Prostate gland (tissue), 2 donors: ENCODE data around the gene PCMTD2. TPM values are rescaled to one million over a fixed set of nuclear protein-coding genes. Genes with fewer than 3 reads are reported as not detected.

Experiments
- DNase-seq: peaks from one replicate; pipeline ENCODE4 v3.0.0-alpha.2; 2019; ENCODE audit warnings: low spot score
- H3K27ac ChIP-seq, 2 donors: fragments of 200-600 bp; sonication (generic); 2 replicates each; pipeline ENCODE4 v1.5.1; 2017 to 2019
- H3K27me3 ChIP-seq: fragments of 200-600 bp; sonication (generic); replicated peaks from 2 replicates; pipeline ENCODE4 v1.5.1; 2019; ENCODE audit not compliant: insufficient read depth
- H3K36me3 ChIP-seq, 2 donors: fragments of 200-600 bp; sonication (generic); 1 replicate in 1 of 2; 2 replicates in 1 of 2; pipeline versions ENCODE4 v1.5.1 to v1.8.1; 2017 to 2019
- H3K4me1 ChIP-seq: fragments of 200-600 bp; sonication (generic); replicated peaks from 2 replicates; pipeline ENCODE4 v1.5.1; 2019
- H3K4me3 ChIP-seq, 2 donors: fragments of 200-600 bp; sonication (generic); 2 replicates each; pipeline ENCODE4 v1.5.1; 2017 to 2019
- H3K9me3 ChIP-seq: fragments of 200-600 bp; sonication (generic); 2 replicates; pipeline ENCODE4 v1.5.1; 2017
- CTCF ChIP-seq, 4 experiments: fragments of 200-600 bp in 2 of 4; fragments of 450-650 bp in 2 of 4; sonication (generic) in 2 of 4; IDR thresholded peaks; 1 replicate in 3 of 4; 2 replicates in 1 of 4; pipeline ENCODE4 v1.5.1; 2016 to 2019; ENCODE audit warnings: antibody characterized with exemption in 4 of 4, mild to moderate bottlenecking in 2 of 4, moderate library complexity in 2 of 4
- POLR2A ChIP-seq: fragments of 450-650 bp; IDR thresholded peaks from one replicate; pipeline ENCODE4 v1.6.1; 2016; ENCODE audit warnings: antibody characterized with exemption, mild to moderate bottlenecking
- POLR2AphosphoS5 ChIP-seq: sonication (generic); formaldehyde crosslinking; IDR thresholded peaks from one replicate; pipeline ENCODE4 v1.6.1; 2017; ENCODE audit warnings: antibody characterized with exemption
- WGBS: methylation state at CpG from one replicate; pipeline ENCODE4 v1.1.5; 2018; 5-methylcytosine and 5-hydroxymethylcytosine counted together
- intact Hi-C: fragments of 100-400 bp; cut with DNase I; formaldehyde crosslinking; loops from one replicate; pipeline ENCODE4 v1.14.2; 2022
- total RNA-seq, 2 donors: library from RNA; depleted of rRNA; stranded (reverse); fragments of >200 nt; gene quantifications; one replicate each; pipeline ENCODE4 v1.1.0, GENCODE V29; 2016

Gene PCMTD2
- total RNA-seq, 2 donors from 2014 or later = 143 to 147 TPM

- Histone ChIP-seq H3K27ac (no peak overlapping the region), H3K4me3 (no peak overlapping the region), H3K9me3 (no peaks in the 10 kb centered on the region), H3K36me3 (no peaks in the 10 kb centered on the region), H3K27me3 (no peaks in the 10 kb centered on the region), H3K4me1 (no peaks in the 10 kb centered on the region)
- WGBS = 32% methylated on average over 6 of the region's 6 CpGs
- peak; percentile 49 for DNase-seq
- intact Hi-C loops = no loop called here
- TF ChIP-seq CTCF (IDR thresholded peaks at IDR 0.05) (no peak), POLR2AphosphoS5 (peak; percentile 57)
Measured at GRCh38 chr20:64214952-64215351, 40.6 kb upstream of the PCMTD2 start.

GRCh38 chr20:64216036-64216435, 39.5 kb upstream of the PCMTD2 start:
- Histone ChIP-seq H3K27ac (no peak overlapping the region), H3K27me3 (no peaks in the 10 kb centered on the region), H3K9me3 (no peaks in the 10 kb centered on the region), H3K36me3 (no peaks in the 10 kb centered on the region), H3K4me3 (no peak overlapping the region), H3K4me1 (no peaks in the 10 kb centered on the region)
- no peak for TF ChIP-seq POLR2A
- TF ChIP-seq POLR2AphosphoS5 = peak; percentile 12
- 33% methylated on average over 3 of the region's 3 CpGs for WGBS
- intact Hi-C loops = no loop called here
- DNase-seq = peak; percentile 82

GRCh38 chr20:64216910-64217309, 38.6 kb upstream of the PCMTD2 start:
- TF ChIP-seq POLR2A (no peak), CTCF (IDR thresholded peaks at IDR 0.05) (no peak), POLR2AphosphoS5 (no peak)
- H3K4me3 ChIP-seq = no peak overlapping the region
- DNase-seq = no peak
- no peaks in the 10 kb centered on the region for H3K9me3 ChIP-seq
- intact Hi-C loops = no loop called here
- H3K27me3 ChIP-seq = no peaks in the 10 kb centered on the region
- no peak overlapping the region for H3K27ac ChIP-seq
- H3K4me1 ChIP-seq = no peaks in the 10 kb centered on the region
- 93% methylated on average over 11 of the region's 11 CpGs for WGBS
- no peaks in the 10 kb centered on the region for H3K36me3 ChIP-seq

- no peak for TF ChIP-seq CTCF (IDR thresholded peaks at IDR 0.05)
- TF ChIP-seq POLR2A = no peak
- no peak for TF ChIP-seq POLR2AphosphoS5
- no peaks in the 10 kb centered on the region for H3K9me3 ChIP-seq
- no peak overlapping the region for H3K27ac ChIP-seq
- no peaks in the 10 kb centered on the region for H3K27me3 ChIP-seq
- H3K4me1 ChIP-seq = no peaks in the 10 kb centered on the region
- no peak for DNase-seq
- 53% methylated on average over 13 of the region's 13 CpGs for WGBS
- no peaks in the 10 kb centered on the region for H3K36me3 ChIP-seq
- no peak overlapping the region for H3K4me3 ChIP-seq
- intact Hi-C loops = no loop called here
Measured at GRCh38 chr20:64217539-64218221, 37.9 kb upstream of the PCMTD2 start.

- no peak for TF ChIP-seq CTCF (IDR thresholded peaks at IDR 0.05)
- TF ChIP-seq POLR2A = no peak
- no peak for TF ChIP-seq POLR2AphosphoS5
- 83% methylated on average over 12 of the region's 12 CpGs for WGBS
- intact Hi-C loops = no loop called here
- Histone ChIP-seq H3K27me3 (no peaks in the 10 kb centered on the region), H3K27ac (no peak overlapping the region), H3K36me3 (no peaks in the 10 kb centered on the region), H3K4me1 (no peaks in the 10 kb centered on the region), H3K4me3 (no peak overlapping the region), H3K9me3 (no peaks in the 10 kb centered on the region)
- DNase-seq = no peak
Measured at GRCh38 chr20:64219202-64219601, 36.3 kb upstream of the PCMTD2 start.
